Loucy (cell line): ENCODE measurements around the gene WWOX.

ENCODE experiments used
- H2AFZ ChIP-seq: fragments of 200-600 bp; sonication (generic); 2 replicates; pipeline ENCODE4 v1.6.0; 2016; ENCODE audit warnings: antibody characterized with exemption, mild to moderate bottlenecking, low read length, moderate library complexity
- H3F3A ChIP-seq: fragments of 200-600 bp; 2 replicates; pipeline ENCODE4 v1.6.0; 2016; ENCODE audit warnings: antibody characterized with exemption, low read depth, mild to moderate bottlenecking
- H3K27me3 ChIP-seq: fragments of 200-600 bp; sonication (generic); 2 replicates; pipeline ENCODE4 v1.6.1; 2014; ENCODE audit warnings: low read length, mild to moderate bottlenecking; ENCODE audit not compliant: insufficient read depth, poor library complexity, severe bottlenecking
- H3K36me3 ChIP-seq: fragments of 200-600 bp; sonication (generic); 2 replicates; pipeline ENCODE4 v1.6.1; 2016; ENCODE audit warnings: low read length; ENCODE audit not compliant: insufficient read depth
- H3K4me1 ChIP-seq: fragments of 200-600 bp; sonication (generic); 2 replicates; pipeline ENCODE4 v1.5.1; 2014; ENCODE audit warnings: low read length, mild to moderate bottlenecking; ENCODE audit not compliant: insufficient read depth, poor library complexity, severe bottlenecking
- H3K4me2 ChIP-seq: fragments of 200-600 bp; sonication (generic); 2 replicates; pipeline ENCODE4 v1.6.0; 2014; ENCODE audit warnings: antibody characterized with exemption, low read length, low read depth, mild to moderate bottlenecking; ENCODE audit not compliant: poor library complexity, severe bottlenecking
- H3K4me3 ChIP-seq: fragments of 200-600 bp; sonication (generic); 2 replicates; pipeline ENCODE4 v1.5.1; 2014; ENCODE audit warnings: low read length, mild to moderate bottlenecking, mixed read lengths; ENCODE audit not compliant: poor library complexity, severe bottlenecking
- H3K79me2 ChIP-seq: fragments of 200-600 bp; sonication (generic); 2 replicates; pipeline ENCODE4 v1.6.1; 2014; ENCODE audit warnings: low read length; ENCODE audit not compliant: insufficient read depth
- H3K9ac ChIP-seq: fragments of 200-600 bp; sonication (generic); 2 replicates; pipeline ENCODE4 v1.6.0; 2014; ENCODE audit warnings: mild to moderate bottlenecking, low read depth, low read length, moderate library complexity; ENCODE audit not compliant: poor library complexity, severe bottlenecking
- H3K9me2 ChIP-seq: fragments of 200-600 bp; sonication (generic); replicated peaks from 2 replicates; pipeline ENCODE4 v1.6.1; 2016; ENCODE audit warnings: low read depth, low read length, mixed read lengths
- H3K9me3 ChIP-seq: fragments of 200-600 bp; sonication (generic); 2 replicates; pipeline ENCODE4 v1.6.1; 2014; ENCODE audit warnings: mild to moderate bottlenecking, antibody characterized with exemption, low read length, low read depth; ENCODE audit not compliant: insufficient read depth
- H4K20me1 ChIP-seq: fragments of 200-600 bp; sonication (generic); 2 replicates; pipeline ENCODE4 v1.6.0; 2014; ENCODE audit warnings: antibody characterized with exemption, low read length, mild to moderate bottlenecking; ENCODE audit not compliant: insufficient read depth, poor library complexity, severe bottlenecking
- EZH2phosphoT487 ChIP-seq: fragments of 200-600 bp; IDR thresholded peaks from 2 replicates; pipeline ENCODE4 v1.6.1; 2018; ENCODE audit warnings: antibody characterized with exemption, mild to moderate bottlenecking, moderate library complexity, borderline replicate concordance
- TF ChIP-seq, protein P1 (sequence below): fragments of 200-600 bp; sonication (generic); conservative IDR thresholded peaks from 2 replicates; pipeline ENCODE4 v1.5.1; 2014; ENCODE audit warnings: mild to moderate bottlenecking, antibody characterized with exemption, low read length

Gene WWOX

DNA sequence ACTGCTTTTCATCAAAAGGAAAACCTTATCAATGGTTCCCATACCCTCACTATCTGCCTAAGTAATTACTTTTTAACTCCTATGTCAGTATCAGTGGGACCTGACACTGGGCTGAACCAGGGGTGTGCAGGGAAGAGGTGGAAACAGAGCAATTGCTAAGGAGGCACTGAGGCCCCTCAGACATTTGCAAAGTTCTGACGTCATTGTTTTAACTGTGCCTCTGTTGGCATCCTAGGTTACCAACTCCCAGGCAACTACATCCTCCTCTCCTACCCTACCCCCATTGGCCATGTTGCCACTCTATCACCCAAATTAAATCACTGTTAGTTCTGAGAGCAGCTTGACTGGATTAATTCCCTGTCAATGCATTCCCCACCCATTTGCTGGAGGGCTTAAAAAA, 8.0 kb upstream of the WWOX start:
- no peak for TF ChIP-seq EZH2phosphoT487
- TF ChIP-seq, protein P1, sequence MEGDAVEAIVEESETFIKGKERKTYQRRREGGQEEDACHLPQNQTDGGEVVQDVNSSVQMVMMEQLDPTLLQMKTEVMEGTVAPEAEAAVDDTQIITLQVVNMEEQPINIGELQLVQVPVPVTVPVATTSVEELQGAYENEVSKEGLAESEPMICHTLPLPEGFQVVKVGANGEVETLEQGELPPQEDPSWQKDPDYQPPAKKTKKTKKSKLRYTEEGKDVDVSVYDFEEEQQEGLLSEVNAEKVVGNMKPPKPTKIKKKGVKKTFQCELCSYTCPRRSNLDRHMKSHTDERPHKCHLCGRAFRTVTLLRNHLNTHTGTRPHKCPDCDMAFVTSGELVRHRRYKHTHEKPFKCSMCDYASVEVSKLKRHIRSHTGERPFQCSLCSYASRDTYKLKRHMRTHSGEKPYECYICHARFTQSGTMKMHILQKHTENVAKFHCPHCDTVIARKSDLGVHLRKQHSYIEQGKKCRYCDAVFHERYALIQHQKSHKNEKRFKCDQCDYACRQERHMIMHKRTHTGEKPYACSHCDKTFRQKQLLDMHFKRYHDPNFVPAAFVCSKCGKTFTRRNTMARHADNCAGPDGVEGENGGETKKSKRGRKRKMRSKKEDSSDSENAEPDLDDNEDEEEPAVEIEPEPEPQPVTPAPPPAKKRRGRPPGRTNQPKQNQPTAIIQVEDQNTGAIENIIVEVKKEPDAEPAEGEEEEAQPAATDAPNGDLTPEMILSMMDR, result no peak
- Histone ChIP-seq H2AFZ (no peak overlapping the region), H4K20me1 (no peaks in the 10 kb centered on the region), H3K27me3 (no peaks in the 10 kb centered on the region), H3K9me3 (peaks cover 6% of the 10 kb centered on the region; the same call in 1 of the 2 replicates), H3K4me1 (no peaks in the 10 kb centered on the region), H3K36me3 (no peaks in the 10 kb centered on the region), H3K9ac (no peak overlapping the region), H3K79me2 (no peaks in the 10 kb centered on the region), H3K4me3 (no peak overlapping the region), H3K9me2 (no peaks in the 10 kb centered on the region), H3F3A (no peaks in the 10 kb centered on the region), H3K4me2 (no peak overlapping the region)

DNA sequence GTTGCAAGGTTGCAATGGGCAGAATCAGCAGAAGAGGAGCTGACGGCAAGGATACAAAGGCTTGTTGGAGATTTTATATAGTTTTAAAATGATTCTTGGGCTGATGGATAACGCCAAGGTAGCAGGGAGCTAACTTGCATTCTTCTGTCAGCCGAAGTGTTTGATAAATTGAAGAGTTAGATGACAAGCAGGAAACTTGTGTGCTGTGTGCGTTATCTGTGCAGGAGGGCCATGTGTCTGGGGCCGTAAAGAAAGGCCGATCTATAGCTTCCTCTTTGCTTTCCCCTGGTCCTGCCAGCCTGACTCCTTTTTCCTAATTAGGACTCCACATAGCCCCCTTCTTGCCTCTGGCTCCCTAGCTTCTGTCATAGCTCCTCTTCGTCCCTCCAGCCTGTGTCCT, 6.7 kb upstream of the WWOX start:
- TF ChIP-seq EZH2phosphoT487, result no peak
- TF ChIP-seq, protein P1, result no peak
- no peaks in the 10 kb centered on the region for H3K4me1 ChIP-seq
- H3K79me2 ChIP-seq, result no peaks in the 10 kb centered on the region
- no peak overlapping the region for H2AFZ ChIP-seq
- no peak overlapping the region for H3K4me3 ChIP-seq
- no peaks in the 10 kb centered on the region for H3K9me2 ChIP-seq
- no peaks in the 10 kb centered on the region for H3F3A ChIP-seq
- no peak overlapping the region for H3K9ac ChIP-seq
- H3K4me2 ChIP-seq, result no peak overlapping the region
- no peaks in the 10 kb centered on the region for H3K27me3 ChIP-seq
- no peaks in the 10 kb centered on the region for H3K36me3 ChIP-seq
- H4K20me1 ChIP-seq, result no peaks in the 10 kb centered on the region
- H3K9me3 ChIP-seq, result peaks cover 6% of the 10 kb centered on the region; the same call in 1 of the 2 replicates

DNA sequence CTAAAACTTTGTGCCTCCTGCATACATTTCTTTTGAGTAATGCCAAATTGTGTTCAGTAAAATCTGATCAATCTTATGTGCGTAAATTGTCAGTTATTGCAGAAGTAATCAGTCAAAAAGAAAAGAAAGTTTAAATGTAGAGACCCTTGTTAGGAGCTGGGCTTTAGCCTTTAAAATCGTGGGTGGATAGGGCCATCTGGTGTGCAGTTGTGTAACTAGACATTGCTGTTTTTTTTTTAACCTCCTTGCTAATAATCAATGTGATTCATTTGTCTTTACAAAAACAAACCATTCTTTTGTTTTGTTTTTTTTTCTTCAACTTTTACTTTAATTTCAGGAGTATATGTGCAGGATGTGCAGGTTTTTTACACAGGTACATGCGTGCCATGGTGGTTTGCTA, 5.3 kb upstream of the WWOX start:
- Histone ChIP-seq H3K4me2 (no peak overlapping the region), H3K9me2 (no peaks in the 10 kb centered on the region), H3K79me2 (no peaks in the 10 kb centered on the region), H4K20me1 (no peaks in the 10 kb centered on the region), H3K36me3 (no peaks in the 10 kb centered on the region), H3F3A (no peaks in the 10 kb centered on the region), H3K4me1 (peaks cover 7% of the 10 kb centered on the region), H3K4me3 (no peak overlapping the region), H3K9ac (no peak overlapping the region), H3K27me3 (no peaks in the 10 kb centered on the region), H2AFZ (no peak overlapping the region), H3K9me3 (peaks cover 6% of the 10 kb centered on the region; the same call in 1 of the 2 replicates)
- TF ChIP-seq, protein P1, result peak; percentile 55
- no peak for TF ChIP-seq EZH2phosphoT487
